Lung (tissue), 12 donors: ENCODE results near the gene CFAP74. TPM values are rescaled to one million over a fixed set of nuclear protein-coding genes. Genes with fewer than 3 reads are reported as not detected.

Experiments
- ATAC-seq: fragments of 200-7000 bp; cut with Tn5 transposase; one replicate; pipeline ENCODE4 v1.9.1; 2020; ENCODE audit warnings: moderate number of reproducible peaks; ENCODE audit not compliant: insufficient read depth, low FRiP score
- DNase-seq, 3 donors: peaks; one replicate each; pipeline ENCODE4 v3.0.0-alpha.2; 2013 to 2017
- H3K27ac ChIP-seq, 2 donors: one replicate each; pipeline ENCODE4 v1.5.1; 2013; ENCODE audit warnings: mild to moderate bottlenecking in 2 of 2, moderate library complexity in 2 of 2, control low read depth in 1 of 2, inconsistent platforms in 1 of 2, low read depth in 1 of 2, low read length in 1 of 2
- H3K27me3 ChIP-seq, 3 donors: one replicate each; pipeline ENCODE4 v1.5.1; 2013; ENCODE audit warnings: low read length in 2 of 3; ENCODE audit not compliant: control insufficient read depth in 3 of 3, insufficient read depth in 3 of 3
- H3K36me3 ChIP-seq, 4 donors: one replicate each; pipeline ENCODE4 v1.5.1; 2013; ENCODE audit warnings: low read length in 4 of 4, mild to moderate bottlenecking in 1 of 4, moderate library complexity in 1 of 4; ENCODE audit not compliant: control insufficient read depth in 4 of 4, insufficient read depth in 4 of 4
- H3K4me1 ChIP-seq, 5 donors: one replicate each; pipeline ENCODE4 v1.5.1; 2013; ENCODE audit warnings: low read length in 5 of 5, mild to moderate bottlenecking in 2 of 5, moderate library complexity in 1 of 5; ENCODE audit not compliant: control insufficient read depth in 5 of 5, insufficient read depth in 5 of 5
- H3K4me3 ChIP-seq: one replicate; pipeline ENCODE4 v1.5.1; 2013; ENCODE audit warnings: mild to moderate bottlenecking, control low read depth, moderate library complexity
- H3K9ac ChIP-seq, 2 donors: one replicate each; pipeline ENCODE4 v1.5.1; 2013; ENCODE audit warnings: low read length in 2 of 2, control low read depth in 1 of 2; ENCODE audit not compliant: insufficient read depth in 1 of 2
- H3K9me3 ChIP-seq, 4 donors: one replicate each; pipeline ENCODE4 v1.5.1; 2013; ENCODE audit warnings: low read length in 3 of 4, mild to moderate bottlenecking in 1 of 4, moderate library complexity in 1 of 4; ENCODE audit not compliant: control insufficient read depth in 4 of 4, insufficient read depth in 3 of 4
- CTCF ChIP-seq: IDR thresholded peaks from 2 replicates; pipeline ENCODE4 v1.5.1; 2012; ENCODE audit warnings: mild to moderate bottlenecking; ENCODE audit errors: control extremely low read depth, extremely low read depth
- WGBS, 2 donors: extraction: QIAGEN DNeasy Blood & Tissue Kit; methylation state at CpG; one replicate each; pipeline ENCODE4 v1.1.7; 2013; 5-methylcytosine and 5-hydroxymethylcytosine counted together
- polyA plus RNA-seq, 2 donors: library from polyadenylated mRNA; stranded (reverse); fragments of 200-250 nt; gene quantifications; one replicate each; pipeline ENCODE4 v1.2.1, GENCODE V29; 2013
- total RNA-seq, 2 donors: library from RNA; depleted of rRNA in 1 of 2; stranded (reverse); fragments of >200 nt in 1 of 2; gene quantifications; one replicate each; pipeline ENCODE4 v1.2.1, GENCODE V29; 2014 to 2021
- donor health status: control.
- donor health status: control.
- donor health status: Bipolar disorder and iron deficiency.
- donor health status: healthy.
- donor health status: DM: yes; HTN: yes; CAD: no.

Gene CFAP74
- total and polyA plus RNA-seq, 4 donors = 3.1 to 20.8 (median 5.3) TPM

- Histone ChIP-seq H3K36me3 (no peaks in the 10 kb centered on the region), H3K4me3 (no peak overlapping the region), H3K4me1 (peaks cover 0 to 13% (median 0%) of the 10 kb centered on the region in 5 donors), H3K27me3 (peaks cover 0 to 5% (median 0%) of the 10 kb centered on the region in 3 donors), H3K27ac (no peak overlapping the region), H3K9me3 (no peaks in the 10 kb centered on the region), H3K9ac (no peak overlapping the region)
- ATAC-seq (no peak), DNase-seq (no peak)
- no peak for TF ChIP-seq CTCF
- WGBS, 2 donors = 81 to 92% methylated on average over 17 of the region's 17 CpGs
Observed at GRCh38 chr1:1963570-1963969, 40.0 kb downstream of the CFAP74 start.

GRCh38 chr1:1962752-1963151 is 40.8 kb downstream of the CFAP74 start:
- WGBS, 2 donors = 74 to 80% methylated on average over 2 of the region's 2 CpGs
- H3K27me3 ChIP-seq = no peaks in the 10 kb centered on the region
- TF ChIP-seq CTCF = no peak

GRCh38 chr1:1960480-1961196 is 42.9 kb downstream of the CFAP74 start:
- DNase-seq = peak in 1 of 3 donors; percentile 7
- H3K9ac ChIP-seq = no peak overlapping the region
- no peak overlapping the region for H3K4me3 ChIP-seq
- no peaks in the 10 kb centered on the region for H3K36me3 ChIP-seq
- no peak for TF ChIP-seq CTCF
- H3K4me1 ChIP-seq = peaks cover 0 to 13% (median 0%) of the 10 kb centered on the region in 5 donors
- H3K27me3 ChIP-seq = no peaks in the 10 kb centered on the region
- no peak overlapping the region for H3K27ac ChIP-seq
- H3K9me3 ChIP-seq = no peaks in the 10 kb centered on the region
- WGBS, 2 donors = 48 to 55% methylated on average over 17 of the region's 17 CpGs
- no peak for ATAC-seq

More at GRCh38 chr1:1962752-1963151, 40.8 kb downstream of the CFAP74 start:
- no peak overlapping the region for H3K9ac ChIP-seq
- ATAC-seq = no peak
- H3K4me3 ChIP-seq = no peak overlapping the region
- no peaks in the 10 kb centered on the region for H3K36me3 ChIP-seq
- DNase-seq = no peak
- no peak overlapping the region for H3K27ac ChIP-seq
- no peaks in the 10 kb centered on the region for H3K9me3 ChIP-seq
- peaks cover 0 to 13% (median 0%) of the 10 kb centered on the region in 5 donors for H3K4me1 ChIP-seq
